ENCODE measurements around the gene SYTL3.

SYTL3 gene

DNA sequence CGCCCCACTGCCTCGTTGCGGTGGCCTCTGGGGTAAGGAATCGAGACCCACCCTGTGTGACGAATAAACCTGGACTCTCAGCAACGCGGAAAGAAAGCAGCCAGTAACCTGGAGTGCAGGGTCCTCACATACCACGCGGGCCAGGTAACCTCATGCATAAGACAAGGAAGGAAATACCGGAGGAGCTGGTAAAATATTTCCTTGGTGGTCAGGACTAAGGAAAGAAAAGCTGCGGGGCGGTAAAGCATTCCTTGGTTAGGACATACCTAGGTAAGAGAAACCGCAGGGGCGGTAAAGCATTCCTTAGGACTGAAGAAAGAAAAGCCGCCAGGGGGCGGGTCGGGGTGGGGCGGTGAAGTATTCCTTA, 80.7 kb downstream of the SYTL3 start:
- no peak for DNase-seq (ENCODE audit: low read depth)

DNA sequence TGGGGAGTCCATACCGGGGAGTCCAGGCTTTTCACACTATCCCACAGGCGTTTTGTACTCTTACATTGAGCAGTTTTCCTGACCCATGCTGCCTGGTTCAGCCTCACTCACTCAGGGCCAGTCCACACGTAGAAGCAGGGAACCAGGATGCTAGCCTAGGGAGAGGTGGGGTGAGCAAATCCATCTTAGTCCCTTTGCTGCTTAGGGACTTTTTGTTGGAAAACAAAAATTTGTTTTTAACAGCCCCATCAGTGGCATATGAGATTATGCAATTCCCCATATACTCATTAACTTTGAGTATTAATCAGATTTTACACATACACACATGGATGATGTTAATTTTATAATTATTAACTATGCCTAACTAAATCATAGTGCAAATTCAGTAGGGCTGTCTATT, 85.2 kb downstream of the SYTL3 start:
- no peak for DNase-seq (ENCODE audit: low read depth)

DNA sequence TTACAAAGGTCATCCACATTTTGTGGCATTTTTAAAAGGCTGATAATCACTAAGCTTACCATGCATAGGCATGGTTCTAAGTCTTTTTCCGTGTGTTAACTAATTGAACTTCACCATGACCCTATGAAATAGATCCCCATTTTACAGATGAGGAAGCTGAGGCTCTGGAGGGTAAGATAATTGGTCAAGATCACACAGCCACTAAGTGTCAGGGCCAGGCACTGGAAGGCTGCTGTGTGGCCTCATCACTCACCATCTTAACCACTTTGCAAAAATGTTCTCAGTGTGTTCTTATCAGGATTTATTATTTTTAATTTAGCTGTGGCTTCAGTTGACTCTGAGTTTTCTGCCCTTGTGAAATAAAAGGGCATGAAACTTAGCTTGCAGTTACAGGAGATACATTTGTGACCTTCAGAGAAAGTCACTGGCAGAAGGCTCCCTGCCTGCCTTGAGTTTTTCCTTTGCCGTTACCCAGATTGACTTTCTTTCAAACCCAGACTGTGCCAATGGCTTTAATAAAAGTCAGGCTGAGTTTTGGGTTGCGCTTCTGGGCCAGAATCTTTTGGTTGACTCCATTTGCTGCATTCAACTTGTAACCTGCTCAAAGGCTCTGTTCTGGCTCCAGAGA, 87.3 kb downstream of the SYTL3 start:
- DNase-seq (ENCODE audit: low read depth), result no peak

DNA sequence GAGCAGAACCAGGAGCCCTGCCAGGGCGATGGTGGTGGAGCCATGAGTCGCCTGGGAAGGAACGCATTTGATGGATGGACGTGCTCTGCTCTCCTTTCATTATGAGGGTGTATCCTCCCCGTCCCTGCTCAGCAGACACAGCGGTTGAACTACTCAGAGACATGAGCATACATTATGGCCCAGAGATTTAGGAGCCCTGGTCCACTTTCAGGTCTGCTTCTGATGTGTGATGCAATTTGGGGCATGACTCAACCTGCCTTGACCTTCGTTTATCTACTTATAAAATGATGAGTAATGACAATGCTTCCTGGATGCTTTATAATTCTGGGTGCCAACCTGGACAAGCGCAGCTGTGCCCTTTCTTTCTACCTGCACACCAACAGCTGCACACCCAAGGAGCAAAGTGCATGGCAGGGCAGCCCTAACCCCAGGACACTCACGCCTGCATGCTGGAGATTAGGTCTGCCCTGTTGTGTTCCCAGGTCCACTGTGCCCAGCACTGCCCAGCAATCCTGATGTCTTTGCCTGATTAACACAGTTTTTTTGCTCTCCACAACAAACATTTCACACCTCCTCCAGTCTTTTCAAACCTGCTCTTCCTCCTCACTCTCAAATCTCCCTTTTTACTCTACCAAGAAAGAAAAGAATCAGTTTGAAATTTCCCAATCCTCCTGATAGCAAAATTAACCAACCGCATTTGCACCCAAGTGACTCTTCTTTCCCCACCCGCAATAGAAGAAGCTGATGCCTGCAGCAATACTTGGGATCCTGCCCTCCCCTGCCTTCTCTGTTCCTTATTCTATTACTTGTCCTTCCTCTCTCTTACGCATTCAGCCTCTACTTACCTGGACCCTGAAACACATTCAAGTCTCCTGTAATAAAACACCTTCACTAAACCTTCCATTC, 88.1 kb downstream of the SYTL3 start:
- no peak for DNase-seq (ENCODE audit: low read depth)

DNA sequence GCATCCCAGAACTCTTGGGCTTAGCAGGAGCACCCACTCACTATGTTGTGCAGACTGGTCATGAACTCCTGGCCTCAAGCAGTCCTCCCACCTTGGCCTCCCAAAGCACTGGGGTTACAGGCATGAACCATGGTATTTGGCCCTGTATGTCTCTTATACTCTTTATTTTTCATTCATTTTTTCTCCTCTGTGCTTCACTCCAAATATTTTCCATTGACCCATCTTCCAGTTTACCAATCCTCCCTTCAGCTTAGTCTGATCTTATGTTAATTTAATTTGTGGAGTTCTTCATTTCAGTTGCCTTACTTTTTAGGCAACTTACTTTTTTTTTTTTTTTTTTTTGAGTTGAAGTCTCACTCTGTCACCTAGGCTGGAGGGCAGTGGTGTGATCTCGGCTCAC, 89.8 kb downstream of the SYTL3 start:
- no peak for DNase-seq (ENCODE audit: low read depth)

DNA sequence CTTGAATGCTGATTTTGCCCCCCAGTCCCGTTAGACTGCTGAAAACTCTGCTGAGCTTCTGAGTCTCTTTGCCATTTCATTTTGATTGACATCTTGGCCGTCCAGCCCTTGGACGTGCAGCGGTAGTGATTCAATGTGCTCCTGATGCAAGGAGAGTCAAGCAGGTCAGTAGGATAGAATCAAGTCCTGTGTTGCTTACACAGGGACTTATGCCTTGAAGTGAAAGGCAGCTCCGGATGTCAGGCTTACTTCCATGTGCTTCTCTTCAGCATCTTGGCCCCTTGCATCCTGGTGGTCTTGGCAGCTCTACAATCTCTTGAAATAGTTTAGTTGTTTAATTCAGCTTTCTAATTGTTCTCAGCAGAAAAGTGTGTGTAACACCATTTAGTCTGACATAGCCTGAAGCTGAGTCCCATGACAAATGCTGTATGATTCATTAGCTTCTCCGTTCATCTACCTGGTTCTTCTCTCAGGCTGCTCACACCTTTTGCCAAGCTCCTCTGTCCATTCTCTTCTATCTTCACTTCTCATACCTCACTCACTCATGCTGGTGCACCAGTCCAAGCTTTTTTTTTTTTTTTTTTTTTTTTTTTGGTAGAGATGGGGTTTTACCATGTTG, 93.3 kb downstream of the SYTL3 start:
- no peak for DNase-seq (ENCODE audit: low read depth)

DNA sequence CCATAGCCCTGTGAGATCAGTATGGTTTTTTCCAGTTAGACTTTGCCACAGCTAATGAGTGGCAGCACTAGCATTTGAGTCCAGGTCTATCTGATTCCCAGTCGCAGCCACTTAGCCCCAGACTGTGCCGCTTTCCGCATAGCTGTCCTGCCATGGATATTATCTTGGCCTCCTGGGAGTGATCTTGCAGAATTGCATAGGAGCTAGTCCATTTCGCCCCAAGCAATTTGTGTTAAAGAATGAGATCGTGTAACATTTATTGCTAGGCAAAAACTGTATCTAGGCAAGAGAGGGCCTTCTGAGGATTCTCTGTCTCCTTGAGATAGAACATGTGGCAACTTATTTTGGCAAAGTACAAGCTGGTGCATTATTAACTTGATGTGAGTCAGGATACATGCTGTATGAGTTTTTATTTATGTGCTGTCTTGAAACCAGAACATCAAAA, 95.2 kb downstream of the SYTL3 start:
- DNase-seq (ENCODE audit: low read depth), result no peak

DNA sequence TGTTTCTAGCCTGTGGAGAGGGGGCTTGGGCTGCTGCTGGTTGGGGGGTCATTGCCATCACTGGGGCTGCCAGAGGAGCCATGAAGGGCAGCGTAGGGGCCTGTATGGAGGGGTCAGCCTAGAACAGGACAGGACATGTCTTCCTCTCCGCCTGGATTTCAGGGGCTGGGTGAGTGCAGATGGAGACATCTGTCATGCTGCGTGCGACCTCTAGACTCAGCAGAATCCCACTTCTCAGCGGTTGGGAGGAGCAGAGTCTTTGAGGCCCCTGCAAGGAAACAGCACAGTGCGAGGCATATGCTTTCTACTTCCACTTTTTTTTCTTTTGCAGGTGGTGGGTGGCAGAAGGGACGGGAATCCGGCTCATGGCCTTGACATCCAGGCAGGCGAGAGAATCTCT, 101.4 kb downstream of the SYTL3 start:
- DNase-seq (ENCODE audit: low read depth), result no peak

DNA sequence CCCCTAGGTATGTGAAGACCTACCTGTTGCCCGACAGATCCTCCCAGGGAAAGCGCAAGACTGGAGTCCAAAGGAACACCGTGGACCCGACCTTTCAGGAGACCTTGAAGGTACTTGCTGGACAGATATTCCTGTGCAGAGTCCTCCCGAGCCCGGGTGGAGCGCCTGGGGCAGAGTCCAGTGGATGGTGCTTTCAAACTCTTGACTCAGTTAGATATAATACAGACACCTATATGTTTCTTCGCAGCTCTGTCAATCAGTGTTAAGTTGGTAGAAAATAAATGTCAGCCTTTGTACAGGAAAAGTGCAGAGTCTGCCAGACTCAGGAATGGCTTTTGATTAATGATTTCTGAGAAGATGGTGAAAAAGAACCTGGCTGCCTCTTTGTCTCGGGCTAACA, 102.1 kb downstream of the SYTL3 start:
- DNase-seq (ENCODE audit: low read depth), result no peak

DNA sequence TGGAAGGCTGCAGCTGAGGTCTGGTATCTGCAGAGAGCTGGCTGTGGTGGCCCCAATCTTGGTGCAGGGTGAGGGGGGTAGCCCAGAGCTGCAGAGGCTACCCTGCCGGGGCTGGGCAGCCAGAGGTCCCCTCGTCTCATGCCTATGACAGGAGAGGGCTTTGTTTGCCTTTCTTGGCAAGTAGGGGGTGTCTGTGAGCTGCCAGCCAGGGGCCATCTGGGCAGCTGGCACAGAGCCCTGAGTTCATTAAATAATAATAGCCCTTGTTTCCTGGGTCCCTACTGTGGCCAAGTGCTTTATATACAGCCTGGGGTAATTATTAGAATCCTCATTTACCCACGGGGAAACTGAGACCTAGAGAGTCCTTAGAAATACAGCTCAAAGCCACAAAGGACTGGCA, 102.8 kb downstream of the SYTL3 start:
- no peak for DNase-seq (ENCODE audit: low read depth)

DNA sequence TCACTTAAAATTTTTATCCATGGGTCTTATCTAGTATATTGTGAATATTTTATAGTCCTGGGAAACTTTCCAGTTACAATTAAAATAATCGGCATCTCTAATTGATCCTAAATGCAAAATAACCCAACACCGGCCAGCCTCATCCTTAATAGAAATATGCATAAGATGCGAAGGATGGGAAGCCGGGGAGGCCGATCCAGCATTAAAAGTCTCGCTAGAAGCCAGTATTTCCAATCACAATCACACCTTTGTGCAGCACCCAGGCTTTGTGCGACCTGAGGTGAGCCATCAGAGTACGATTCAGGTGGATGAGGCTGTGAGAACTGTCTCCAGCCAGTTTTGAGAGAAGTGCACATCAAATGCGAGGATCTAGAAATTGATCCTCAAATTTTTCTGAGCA, 104.0 kb downstream of the SYTL3 start:
- no peak for DNase-seq (ENCODE audit: low read depth)

DNA sequence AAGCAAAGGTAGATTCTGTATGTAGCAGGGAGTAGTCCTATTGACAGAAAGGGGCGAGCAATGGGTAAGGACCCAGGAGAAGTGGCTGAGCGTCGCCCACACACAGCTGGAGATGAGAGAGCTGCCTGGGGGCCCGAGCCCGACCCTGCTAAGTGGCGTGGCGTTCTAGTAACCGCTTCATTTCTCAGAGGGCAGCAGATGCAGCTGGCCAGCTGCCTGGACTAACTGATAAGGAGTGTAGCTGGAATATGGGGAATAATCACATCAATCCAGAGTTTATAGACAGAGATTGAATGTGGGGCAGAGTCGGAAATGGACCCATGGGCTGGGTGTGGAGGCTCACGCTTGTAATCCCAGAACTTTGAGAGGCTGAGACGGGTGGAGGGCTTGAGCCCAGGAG, 104.9 kb downstream of the SYTL3 start:
- DNase-seq (ENCODE audit: low read depth), result no peak

DNA sequence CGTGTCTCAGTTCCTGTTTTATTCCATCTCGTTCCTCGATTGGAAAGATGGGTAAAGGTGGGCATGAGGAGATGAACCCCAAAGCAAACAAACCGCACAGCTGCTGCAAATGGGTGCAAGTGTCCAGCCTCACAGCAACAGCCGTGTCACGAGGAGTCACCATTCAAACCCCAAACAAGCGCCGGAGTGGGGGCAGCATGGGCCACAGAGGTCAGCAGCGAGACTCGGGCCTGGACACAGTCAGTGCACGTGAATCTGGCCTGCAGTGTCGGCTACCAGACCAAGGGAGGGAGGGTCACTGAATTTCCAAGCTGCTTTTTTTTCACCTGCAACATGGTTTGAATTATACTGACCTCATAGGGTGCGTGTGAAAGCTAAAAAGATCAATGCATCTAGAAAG, 105.8 kb downstream of the SYTL3 start:
- DNase-seq (ENCODE audit: low read depth), result no peak

DNA sequence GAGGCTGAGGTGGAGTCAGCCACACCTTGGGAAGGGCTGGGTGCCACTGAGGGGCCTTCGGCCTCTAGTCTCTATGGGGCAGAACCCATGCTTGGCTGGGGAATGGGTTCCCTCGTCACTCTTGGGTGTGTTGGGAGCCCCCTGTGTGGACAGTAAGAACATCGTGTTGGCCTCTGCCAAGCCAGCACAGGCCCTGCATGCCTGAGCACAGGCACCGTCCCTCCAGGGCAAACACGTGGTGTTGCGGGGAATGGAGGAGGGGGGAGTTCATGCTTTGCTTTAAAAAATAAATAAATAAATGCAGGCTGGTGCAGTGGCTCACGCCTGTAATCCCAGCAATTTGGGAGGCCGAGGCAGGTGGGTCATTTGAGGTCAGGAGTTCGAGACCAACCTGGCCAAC, 106.3 kb downstream of the SYTL3 start:
- no peak for DNase-seq (ENCODE audit: low read depth)

DNA sequence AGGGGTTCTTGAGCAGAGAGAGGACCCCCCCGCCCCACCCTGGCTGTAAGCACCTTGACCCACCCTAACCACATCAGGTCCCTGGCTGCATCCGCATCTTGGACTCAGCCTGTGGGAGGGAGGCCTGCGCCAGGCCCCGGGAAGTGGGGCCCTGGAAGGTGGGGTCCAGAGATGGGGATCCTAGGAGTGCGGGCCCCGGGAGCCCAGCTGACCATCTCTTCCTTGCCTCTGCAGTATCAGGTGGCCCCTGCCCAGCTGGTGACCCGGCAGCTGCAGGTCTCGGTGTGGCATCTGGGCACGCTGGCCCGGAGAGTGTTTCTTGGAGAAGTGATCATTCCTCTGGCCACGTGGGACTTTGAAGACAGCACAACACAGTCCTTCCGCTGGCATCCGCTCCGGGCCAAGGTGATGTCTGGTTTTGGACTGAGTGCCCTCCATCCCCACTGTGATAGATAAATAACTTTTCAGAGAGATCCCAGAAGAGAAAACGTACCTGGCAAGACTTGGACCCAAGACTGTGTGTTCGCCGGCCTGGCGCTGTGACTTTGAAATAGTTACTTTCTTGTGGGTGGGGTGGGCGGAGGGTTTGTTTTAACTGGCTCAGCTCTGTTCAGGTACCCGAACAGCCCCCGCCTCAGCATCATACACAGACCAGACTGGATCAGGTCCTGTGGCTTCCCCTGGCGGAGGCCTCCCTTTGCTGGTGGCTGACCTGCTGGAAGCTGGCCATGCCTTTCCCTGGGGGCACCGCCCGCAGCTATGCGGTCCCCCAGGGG, 107.3 kb downstream of the SYTL3 start:
- DNase-seq (ENCODE audit: low read depth), result no peak

DNA sequence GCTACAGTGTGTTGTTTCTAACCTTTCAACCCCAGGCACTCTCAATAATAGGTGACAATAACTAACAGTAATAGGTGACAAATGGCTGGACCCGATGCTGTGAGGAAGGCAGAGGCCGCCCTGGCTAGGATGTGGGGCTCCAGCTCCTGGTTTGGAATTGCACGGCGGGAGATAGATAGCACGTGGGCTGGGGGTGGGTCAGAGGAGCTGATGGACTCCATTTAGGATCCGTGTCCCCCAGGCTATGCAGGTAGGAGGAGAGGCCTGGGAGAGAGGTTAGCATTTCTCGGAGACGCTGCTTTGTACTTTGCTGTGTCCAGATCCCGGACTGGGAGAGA, 107.9 kb downstream of the SYTL3 start:
- no peak for DNase-seq (ENCODE audit: low read depth)

DNA sequence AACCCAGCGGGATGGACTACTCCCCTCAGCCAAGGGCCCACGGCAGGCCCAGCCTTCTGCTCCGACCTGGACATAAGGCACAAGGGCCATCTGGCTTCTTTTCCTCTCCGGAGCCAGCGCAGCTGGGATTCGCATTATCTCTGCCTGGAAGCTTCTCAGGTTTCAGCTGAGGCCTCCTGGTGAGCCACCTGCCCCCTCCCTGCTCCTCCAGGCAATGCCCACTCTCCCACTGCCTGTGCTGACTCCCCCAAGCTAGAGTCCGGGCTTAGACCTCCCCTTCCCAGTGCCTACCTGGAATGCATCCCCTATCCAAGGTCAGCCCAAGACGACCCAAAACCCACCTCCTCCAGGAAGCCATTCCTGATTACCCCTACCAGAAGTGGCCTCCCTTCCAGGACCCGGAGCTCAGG, 108.6 kb downstream of the SYTL3 start:
- no peak for DNase-seq (ENCODE audit: low read depth)

DNA sequence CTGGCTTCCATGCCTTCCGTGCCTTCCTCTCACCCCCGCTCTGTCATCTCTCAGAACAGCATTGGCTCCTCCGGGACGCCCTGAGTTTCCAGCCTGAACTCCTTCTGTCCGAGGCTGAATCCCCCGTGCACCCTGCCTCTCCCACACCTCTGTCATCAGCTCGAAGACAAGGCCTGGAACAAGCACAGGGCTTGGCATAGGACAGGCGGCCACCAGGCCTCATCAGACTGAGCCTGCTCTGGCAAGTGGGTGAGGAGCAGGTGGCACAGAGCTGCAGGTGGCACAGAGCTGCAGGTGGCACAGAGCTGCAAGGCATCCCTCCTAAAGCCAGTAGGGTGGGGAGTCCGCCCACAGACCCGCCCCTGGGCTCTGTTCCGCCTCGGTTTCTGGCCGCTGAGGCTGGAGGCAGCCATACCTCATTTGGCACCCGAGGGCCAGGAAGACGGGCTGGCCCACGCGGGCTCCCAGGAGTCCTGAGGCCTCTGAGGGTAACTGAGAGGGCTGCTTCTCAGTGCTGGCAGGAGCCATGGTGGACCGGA, 109.2 kb downstream of the SYTL3 start:
- no peak for DNase-seq (ENCODE audit: low read depth)

DNA sequence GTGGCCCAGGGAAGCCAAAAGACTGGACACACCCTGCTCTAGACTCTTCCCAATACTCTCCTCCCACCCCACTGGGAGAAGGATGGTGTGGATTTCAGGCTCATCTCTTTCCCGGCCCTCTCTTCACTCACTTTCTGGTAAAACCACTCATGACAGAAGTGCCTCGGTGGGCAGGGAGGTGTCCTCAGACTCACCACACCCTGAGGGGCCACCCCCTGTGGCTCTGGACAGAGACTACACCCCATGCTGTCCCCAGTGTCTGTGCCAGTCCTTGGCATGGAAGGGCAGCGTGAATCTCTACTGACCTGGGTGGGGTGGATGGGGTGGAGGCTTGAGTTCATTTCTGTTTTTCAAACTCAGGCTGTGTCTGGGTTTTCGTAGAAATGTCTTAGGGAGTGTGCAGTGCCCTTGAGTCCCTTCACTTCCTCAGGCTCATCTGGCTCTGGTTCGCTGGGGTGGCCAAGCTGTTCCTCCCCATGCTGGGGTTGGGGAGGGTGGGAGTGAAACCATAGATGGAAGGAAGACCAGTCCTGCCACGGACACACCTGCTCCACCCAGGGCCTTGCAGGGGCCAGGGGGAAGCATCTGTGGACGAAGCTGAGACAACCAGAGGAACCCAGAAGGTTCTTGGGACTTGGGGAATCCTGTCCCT, 110.2 kb downstream of the SYTL3 start:
- no peak for DNase-seq (ENCODE audit: low read depth)

DNA sequence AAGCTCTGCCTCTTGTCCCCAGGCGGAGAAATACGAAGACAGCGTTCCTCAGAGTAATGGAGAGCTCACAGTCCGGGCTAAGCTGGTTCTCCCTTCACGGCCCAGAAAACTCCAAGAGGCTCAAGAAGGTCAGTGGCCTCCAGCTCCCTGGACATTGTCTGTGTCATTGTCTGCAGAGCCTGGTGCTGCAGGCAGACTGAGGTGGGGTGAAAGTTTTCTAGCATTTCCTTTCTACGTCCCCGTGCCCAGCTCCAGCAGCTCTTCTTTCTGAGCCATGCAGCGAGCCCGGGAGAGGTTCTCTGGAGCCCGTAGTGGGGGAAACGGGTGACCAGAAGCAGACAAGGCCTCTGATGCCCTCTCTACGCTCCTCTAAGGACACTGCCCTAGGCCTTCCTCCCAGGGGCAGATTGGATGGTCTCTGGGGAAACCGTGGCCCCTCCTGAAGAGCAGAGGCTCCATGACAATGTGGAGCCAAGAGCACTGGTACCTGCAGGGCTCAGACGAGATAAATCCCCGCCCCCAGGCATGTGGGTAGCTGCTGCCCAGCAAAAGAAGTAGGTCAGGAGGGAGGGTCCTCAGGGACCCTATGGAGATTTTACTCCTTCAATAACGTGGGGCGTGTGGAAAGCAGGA, 110.9 kb downstream of the SYTL3 start:
- no peak for DNase-seq (ENCODE audit: low read depth)

DNA sequence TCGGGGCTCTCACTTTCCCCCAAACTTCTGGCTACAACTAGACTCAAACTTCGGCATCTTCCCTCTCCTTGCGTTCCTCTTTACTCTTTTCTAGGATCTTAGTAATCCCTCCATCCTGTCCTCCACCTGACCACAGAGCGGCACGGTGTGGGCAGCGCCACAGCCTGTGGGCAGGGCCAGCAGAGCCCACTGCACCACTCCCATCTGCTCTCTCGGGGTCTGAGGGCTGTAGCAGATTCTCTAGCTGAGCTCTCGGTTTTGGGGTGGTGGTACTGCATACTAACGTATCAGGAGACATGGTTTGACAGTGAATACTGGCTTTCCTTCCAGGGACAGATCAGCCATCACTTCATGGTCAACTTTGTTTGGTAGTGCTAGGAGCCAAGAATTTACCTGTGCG, 111.9 kb downstream of the SYTL3 start:
- DNase-seq (ENCODE audit: low read depth), result no peak

Data from activated T-cell treated with anti-CD3 and anti-CD28 coated beads for 24 hours (primary cell).